Activated naive CD8-positive, alpha-beta T cell (primary cell): ENCODE data around the gene XDH.

Experiments
- H3K27ac Mint-ChIP-seq: one replicate; pipeline ENCODE4 v1.8.0; 2021; ENCODE audit warnings: mixed read lengths
- H3K27me3 Mint-ChIP-seq: one replicate; pipeline ENCODE4 v1.8.0; 2021; ENCODE audit warnings: mixed read lengths
- H3K36me3 Mint-ChIP-seq: one replicate; pipeline ENCODE4 v1.8.0; 2021; ENCODE audit warnings: mixed read lengths
- H3K4me1 Mint-ChIP-seq: one replicate; pipeline ENCODE4 v1.8.0; 2021; ENCODE audit warnings: low read depth, mixed read lengths
- H3K4me3 Mint-ChIP-seq: one replicate; pipeline ENCODE4 v1.8.0; 2021; ENCODE audit warnings: mild to moderate bottlenecking, mixed read lengths
- H3K9me3 Mint-ChIP-seq: one replicate; pipeline ENCODE4 v1.8.0; 2021; ENCODE audit warnings: low read depth, mixed read lengths

The XDH gene

GRCh38 chr2:31415421-31415820, 879 bp upstream of the XDH start:
- peaks cover 11% of the 10 kb centered on the region for H3K9me3 Mint-ChIP-seq
- no peaks in the 10 kb centered on the region for H3K36me3 Mint-ChIP-seq
- peaks cover 2% of the 10 kb centered on the region for H3K4me1 Mint-ChIP-seq
- H3K27me3 Mint-ChIP-seq, result peaks cover 2% of the 10 kb centered on the region
- no peak overlapping the region for H3K4me3 Mint-ChIP-seq
- H3K27ac Mint-ChIP-seq, result no peak overlapping the region

GRCh38 chr2:31413862-31414550, 536 bp downstream of the XDH start:
- Mint-ChIP-seq H3K4me3 (no peak overlapping the region), H3K9me3 (peaks cover 4% of the 10 kb centered on the region), H3K4me1 (peaks cover 2% of the 10 kb centered on the region), H3K27ac (no peak overlapping the region), H3K36me3 (no peaks in the 10 kb centered on the region), H3K27me3 (peaks cover 2% of the 10 kb centered on the region)

- peaks cover 2% of the 10 kb centered on the region for H3K4me1 Mint-ChIP-seq
- no peaks in the 10 kb centered on the region for H3K36me3 Mint-ChIP-seq
- no peak overlapping the region for H3K4me3 Mint-ChIP-seq
- no peak overlapping the region for H3K27ac Mint-ChIP-seq
- H3K9me3 Mint-ChIP-seq, result no peaks in the 10 kb centered on the region
- peaks cover 5% of the 10 kb centered on the region for H3K27me3 Mint-ChIP-seq
Observed at GRCh38 chr2:31413025-31413424, 1.5 kb downstream of the XDH start.

GRCh38 chr2:31411771-31412170, 2.8 kb downstream of the XDH start:
- H3K4me1 Mint-ChIP-seq, result peaks cover 2% of the 10 kb centered on the region
- H3K27ac Mint-ChIP-seq, result no peak overlapping the region
- H3K4me3 Mint-ChIP-seq, result no peak overlapping the region
- peaks cover 6% of the 10 kb centered on the region for H3K27me3 Mint-ChIP-seq
- no peaks in the 10 kb centered on the region for H3K9me3 Mint-ChIP-seq
- no peaks in the 10 kb centered on the region for H3K36me3 Mint-ChIP-seq

- Mint-ChIP-seq H3K9me3 (no peaks in the 10 kb centered on the region), H3K4me3 (no peak overlapping the region)
Observed at GRCh38 chr2:31406593-31407385, 7.8 kb downstream of the XDH start.

GRCh38 chr2:31404827-31405226, 9.7 kb downstream of the XDH start:
- Mint-ChIP-seq H3K36me3 (no peaks in the 10 kb centered on the region), H3K9me3 (no peaks in the 10 kb centered on the region), H3K4me1 (no peaks in the 10 kb centered on the region), H3K4me3 (no peak overlapping the region), H3K27ac (no peak overlapping the region), H3K27me3 (peaks cover 4% of the 10 kb centered on the region)

More at GRCh38 chr2:31406593-31407385, 7.8 kb downstream of the XDH start:
- Mint-ChIP-seq H3K27ac (no peak overlapping the region), H3K4me1 (no peaks in the 10 kb centered on the region), H3K36me3 (no peaks in the 10 kb centered on the region), H3K27me3 (peaks cover 4% of the 10 kb centered on the region)

- H3K27me3 Mint-ChIP-seq, result peaks cover 4% of the 10 kb centered on the region
- no peak overlapping the region for H3K27ac Mint-ChIP-seq
- H3K4me1 Mint-ChIP-seq, result no peaks in the 10 kb centered on the region
- H3K36me3 Mint-ChIP-seq, result no peaks in the 10 kb centered on the region
- H3K4me3 Mint-ChIP-seq, result no peak overlapping the region
- H3K9me3 Mint-ChIP-seq, result no peaks in the 10 kb centered on the region
Observed at GRCh38 chr2:31404302-31404701, 10.2 kb downstream of the XDH start.

GRCh38 chr2:31402388-31402787, 12.2 kb downstream of the XDH start:
- no peaks in the 10 kb centered on the region for H3K4me1 Mint-ChIP-seq
- H3K36me3 Mint-ChIP-seq, result no peaks in the 10 kb centered on the region
- no peaks in the 10 kb centered on the region for H3K9me3 Mint-ChIP-seq
- H3K27ac Mint-ChIP-seq, result no peak overlapping the region
- H3K4me3 Mint-ChIP-seq, result no peak overlapping the region
- peaks cover 1% of the 10 kb centered on the region for H3K27me3 Mint-ChIP-seq

- no peak overlapping the region for H3K4me3 Mint-ChIP-seq
- H3K27me3 Mint-ChIP-seq, result no peaks in the 10 kb centered on the region
- no peak overlapping the region for H3K27ac Mint-ChIP-seq
Observed at GRCh38 chr2:31401580-31401979, 13.0 kb downstream of the XDH start.

GRCh38 chr2:31398881-31399280, 15.7 kb downstream of the XDH start:
- Mint-ChIP-seq H3K27me3 (no peaks in the 10 kb centered on the region), H3K9me3 (no peaks in the 10 kb centered on the region), H3K36me3 (no peaks in the 10 kb centered on the region), H3K27ac (no peak overlapping the region), H3K4me3 (no peak overlapping the region), H3K4me1 (no peaks in the 10 kb centered on the region)

More at GRCh38 chr2:31401580-31401979, 13.0 kb downstream of the XDH start:
- Mint-ChIP-seq H3K9me3 (no peaks in the 10 kb centered on the region), H3K4me1 (no peaks in the 10 kb centered on the region), H3K36me3 (no peaks in the 10 kb centered on the region)

GRCh38 chr2:31397094-31397493, 17.4 kb downstream of the XDH start:
- no peaks in the 10 kb centered on the region for H3K4me1 Mint-ChIP-seq
- peaks cover 2% of the 10 kb centered on the region for H3K27me3 Mint-ChIP-seq
- no peak overlapping the region for H3K4me3 Mint-ChIP-seq
- no peaks in the 10 kb centered on the region for H3K36me3 Mint-ChIP-seq
- no peaks in the 10 kb centered on the region for H3K9me3 Mint-ChIP-seq
- H3K27ac Mint-ChIP-seq, result no peak overlapping the region

GRCh38 chr2:31390324-31390723, 24.2 kb downstream of the XDH start:
- Mint-ChIP-seq H3K36me3 (no peaks in the 10 kb centered on the region), H3K27ac (no peak overlapping the region), H3K4me3 (no peak overlapping the region), H3K4me1 (no peaks in the 10 kb centered on the region), H3K27me3 (peaks cover 2% of the 10 kb centered on the region), H3K9me3 (no peaks in the 10 kb centered on the region)

- no peaks in the 10 kb centered on the region for H3K36me3 Mint-ChIP-seq
- H3K4me1 Mint-ChIP-seq, result no peaks in the 10 kb centered on the region
- no peaks in the 10 kb centered on the region for H3K9me3 Mint-ChIP-seq
- no peak overlapping the region for H3K27ac Mint-ChIP-seq
- H3K4me3 Mint-ChIP-seq, result no peak overlapping the region
- H3K27me3 Mint-ChIP-seq, result peaks cover 2% of the 10 kb centered on the region
Observed at GRCh38 chr2:31388736-31389135, 25.8 kb downstream of the XDH start.

GRCh38 chr2:31387850-31388249, 26.7 kb downstream of the XDH start:
- H3K36me3 Mint-ChIP-seq, result no peaks in the 10 kb centered on the region
- H3K4me3 Mint-ChIP-seq, result no peak overlapping the region

GRCh38 chr2:31386648-31387047, 27.9 kb downstream of the XDH start:
- Mint-ChIP-seq H3K4me1 (no peaks in the 10 kb centered on the region), H3K9me3 (no peaks in the 10 kb centered on the region), H3K27me3 (no peaks in the 10 kb centered on the region), H3K27ac (no peak overlapping the region), H3K36me3 (no peaks in the 10 kb centered on the region), H3K4me3 (no peak overlapping the region)

More at GRCh38 chr2:31387850-31388249, 26.7 kb downstream of the XDH start:
- Mint-ChIP-seq H3K27me3 (no peaks in the 10 kb centered on the region), H3K27ac (no peak overlapping the region), H3K4me1 (no peaks in the 10 kb centered on the region), H3K9me3 (no peaks in the 10 kb centered on the region)
